Naive thymus-derived CD8-positive, alpha-beta T cell (primary cell): ENCODE measurements around the gene FUT4. TPM values are rescaled to one million over a fixed set of nuclear protein-coding genes. Genes with fewer than 3 reads are reported as not detected.
"Not testable (repeated sequence)": the region's sequence is repeated elsewhere in the genome, so short reads cannot be mapped to it uniquely, and the experiment has no call there.

Experiments used
- ATAC-seq, 2 donors: fragments of 150-1000 bp; cut with Tn5 transposase in 1 of 2; sonication (Bioruptor Pico), chemical (Tn5 transposase) in 1 of 2; 1 replicate in 1 of 2; 2 replicates in 1 of 2; pipeline ENCODE4 v1.10.0; 2021; ENCODE audit warnings: mild to moderate bottlenecking in 2 of 2, moderate library complexity in 2 of 2
- POLR2A ChIA-PET: fragments of 350-600 bp; sonication (Branson Sonifier 250); formaldehyde crosslinking; loops from one replicate; lab custom pipeline; 2021; ENCODE audit warnings: antibody characterized with exemption; lab: Charles Lee
- DNase-seq, 10 donors: peaks; one replicate each; pipeline versions ENCODE4 v3.0.0 to v3.0.0-alpha.2; 2020 to 2022
- H3K27ac Mint-ChIP-seq, 10 donors: one replicate each; pipeline ENCODE4 v1.8.0; 2020 to 2022; ENCODE audit warnings: mild to moderate bottlenecking in 10 of 10, mixed read lengths in 10 of 10, moderate library complexity in 4 of 10, inconsistent platforms in 1 of 10
- H3K27me3 Mint-ChIP-seq, 5 donors: one replicate each; pipeline ENCODE4 v1.8.0; 2021 to 2022; ENCODE audit warnings: mixed read lengths in 5 of 5
- H3K36me3 Mint-ChIP-seq, 3 donors: one replicate each; pipeline ENCODE4 v1.8.0; 2020 to 2022; ENCODE audit warnings: mixed read lengths in 3 of 3, mild to moderate bottlenecking in 2 of 3, inconsistent platforms in 1 of 3
- H3K4me1 Mint-ChIP-seq, 4 donors: one replicate each; pipeline ENCODE4 v1.8.0; 2021 to 2022; ENCODE audit warnings: mixed read lengths in 4 of 4
- H3K4me3 Mint-ChIP-seq, 10 donors: one replicate each; pipeline ENCODE4 v1.8.0; 2020 to 2022; ENCODE audit warnings: mild to moderate bottlenecking in 10 of 10, mixed read lengths in 10 of 10, moderate library complexity in 6 of 10, inconsistent platforms in 1 of 10
- H3K9me3 Mint-ChIP-seq, 9 donors: one replicate each; pipeline ENCODE4 v1.8.0; 2020 to 2022; ENCODE audit warnings: mixed read lengths in 9 of 9, mild to moderate bottlenecking in 3 of 9, inconsistent platforms in 1 of 9, moderate library complexity in 1 of 9
- polyA plus RNA-seq, 3 donors: library from polyadenylated mRNA; unstranded; fragments of 300-500 nt; fragmentation: Illumina TruSeq; gene quantifications; one replicate each; pipeline ENCODE4 v1.2.3, GENCODE V29; 2021
- total RNA-seq, 8 experiments: library from RNA in 2 of 8; stranded (reverse) in 2 of 8; gene quantifications; one replicate each; pipeline ENCODE4 v1.2.3 and lab custom pipeline; 2021 to 2026

FUT4 gene
- total and polyA plus RNA-seq, 5 experiments from 2014 or later, result 1.2 to 5.6 (median 1.6) TPM

- Mint-ChIP-seq H3K4me1 (peaks cover 0 to 4% (median under 1%) of the 10 kb centered on the region in 4 donors), H3K4me3 (no peak overlapping the region), H3K9me3 (no peaks in the 10 kb centered on the region), H3K27ac (no peak overlapping the region), H3K36me3 (no peaks in the 10 kb centered on the region), H3K27me3 (no peaks in the 10 kb centered on the region)
- POLR2A ChIA-PET, result no interaction called here
- DNase-seq, result no peak
- ATAC-seq, result no peak
Measured at GRCh38 chr11:94558932-94559331, 15.2 kb downstream of the FUT4 start.

GRCh38 chr11:94559361-94559760 lies 15.6 kb downstream of the FUT4 start:
- DNase-seq, result no peak
- Mint-ChIP-seq H3K27ac (no peak overlapping the region), H3K27me3 (no peaks in the 10 kb centered on the region), H3K4me3 (no peak overlapping the region), H3K4me1 (peaks cover 0 to 4% (median under 1%) of the 10 kb centered on the region in 4 donors), H3K36me3 (no peaks in the 10 kb centered on the region), H3K9me3 (no peaks in the 10 kb centered on the region)
- ATAC-seq, result no peak
- POLR2A ChIA-PET, result no interaction called here

- DNase-seq (no peak), ATAC-seq (no peak)
- POLR2A ChIA-PET, result no interaction called here
- Mint-ChIP-seq H3K27ac (no peak overlapping the region), H3K9me3 (no peaks in the 10 kb centered on the region), H3K36me3 (no peaks in the 10 kb centered on the region), H3K4me1 (peaks cover 0 to 1% (median under 1%) of the 10 kb centered on the region in 4 donors), H3K4me3 (no peak overlapping the region), H3K27me3 (no peaks in the 10 kb centered on the region)
Measured at GRCh38 chr11:94560834-94561233, 17.1 kb downstream of the FUT4 start.

- no peaks in the 10 kb centered on the region for H3K27me3 Mint-ChIP-seq
- no peaks in the 10 kb centered on the region for H3K9me3 Mint-ChIP-seq
- POLR2A ChIA-PET, result no interaction called here
- H3K27ac Mint-ChIP-seq, result peak overlapping the region in 1 of 10 donors; percentile 75
- no peak for ATAC-seq
- H3K4me1 Mint-ChIP-seq, result peaks cover 0 to 1% (median under 1%) of the 10 kb centered on the region in 4 donors
- no peaks in the 10 kb centered on the region for H3K36me3 Mint-ChIP-seq
- DNase-seq, result no peak
- no peak overlapping the region for H3K4me3 Mint-ChIP-seq
Measured at GRCh38 chr11:94563176-94563847, 19.6 kb downstream of the FUT4 start.

- Mint-ChIP-seq H3K27me3 (no peaks in the 10 kb centered on the region), H3K27ac (no peak overlapping the region), H3K4me1 (peaks cover 0 to 1% (median under 1%) of the 10 kb centered on the region in 4 donors), H3K9me3 (no peaks in the 10 kb centered on the region), H3K36me3 (no peaks in the 10 kb centered on the region), H3K4me3 (no peak overlapping the region)
- ATAC-seq, result no peak
- POLR2A ChIA-PET, result no interaction called here
- no peak for DNase-seq
Measured at GRCh38 chr11:94563848-94564467, 20.2 kb downstream of the FUT4 start.

- ATAC-seq (no peak), DNase-seq (no peak)
- POLR2A ChIA-PET, result no interaction called here
- no peaks in the 10 kb centered on the region for H3K9me3 Mint-ChIP-seq
- no peak within 1 kb of the TSS for H3K27ac Mint-ChIP-seq
- H3K4me3 Mint-ChIP-seq, result no peak within 1 kb of the TSS
- peaks cover 0 to 4% (median 0%) of the 10 kb centered on the region in 3 donors for H3K36me3 Mint-ChIP-seq
- H3K27me3 Mint-ChIP-seq, result no peaks in the 10 kb centered on the region
- H3K4me1 Mint-ChIP-seq, result no peaks in the 10 kb centered on the region
Measured at GRCh38 chr11:94567181-94567670, 23.5 kb downstream of the FUT4 start, which contains the start of gene PIWIL4. Gene PIWIL4 (plus strand): TSS chr11:94567368. CDS start chr11:94567519, 151 bp downstream.

GRCh38 chr11:94568200-94568599 lies 24.5 kb downstream of the FUT4 start:
- Mint-ChIP-seq H3K9me3 (no peaks in the 10 kb centered on the region), H3K27ac (no peak overlapping the region), H3K36me3 (peaks cover 0 to 4% (median 0%) of the 10 kb centered on the region in 3 donors), H3K27me3 (no peaks in the 10 kb centered on the region), H3K4me3 (no peak overlapping the region), H3K4me1 (no peaks in the 10 kb centered on the region)
- ATAC-seq, result no peak
- POLR2A ChIA-PET, result no interaction called here
- DNase-seq, result no peak

GRCh38 chr11:94568717-94569116 lies 25.0 kb downstream of the FUT4 start:
- H3K27ac Mint-ChIP-seq, result no peak overlapping the region
- H3K36me3 Mint-ChIP-seq, result peaks cover 0 to 4% (median 0%) of the 10 kb centered on the region in 3 donors
- no peak overlapping the region for H3K4me3 Mint-ChIP-seq
- ATAC-seq (no peak), DNase-seq (no peak)
- H3K27me3 Mint-ChIP-seq, result no peaks in the 10 kb centered on the region
- POLR2A ChIA-PET, result no interaction called here
- no peaks in the 10 kb centered on the region for H3K9me3 Mint-ChIP-seq
- no peaks in the 10 kb centered on the region for H3K4me1 Mint-ChIP-seq

- H3K4me3 Mint-ChIP-seq, H3K4me1 Mint-ChIP-seq, DNase-seq, ATAC-seq, H3K9me3 Mint-ChIP-seq, H3K36me3 Mint-ChIP-seq, H3K27me3 Mint-ChIP-seq, H3K27ac Mint-ChIP-seq, POLR2A ChIA-PET: not testable (repeated sequence)
Measured at GRCh38 chr11:94572975-94573374, 29.3 kb downstream of the FUT4 start.

- no peak overlapping the region for H3K27ac Mint-ChIP-seq
- no peaks in the 10 kb centered on the region for H3K27me3 Mint-ChIP-seq
- POLR2A ChIA-PET, result no interaction called here
- H3K4me3 Mint-ChIP-seq, result peak overlapping the region in 1 of 10 donors; percentile 32
- H3K36me3 Mint-ChIP-seq, result peaks cover 0 to 5% (median 0%) of the 10 kb centered on the region in 3 donors
- H3K9me3 Mint-ChIP-seq, result no peaks in the 10 kb centered on the region
- ATAC-seq (no peak), DNase-seq (no peak)
- H3K4me1 Mint-ChIP-seq, result no peaks in the 10 kb centered on the region
Measured at GRCh38 chr11:94574193-94574961, 30.7 kb downstream of the FUT4 start.

GRCh38 chr11:94576306-94576705 lies 32.6 kb downstream of the FUT4 start:
- Mint-ChIP-seq H3K27me3 (peaks cover 0 to 2% (median 0%) of the 10 kb centered on the region in 5 donors), H3K36me3 (peaks cover 0 to 5% (median 0%) of the 10 kb centered on the region in 3 donors), H3K27ac (no peak overlapping the region), H3K9me3 (no peaks in the 10 kb centered on the region), H3K4me1 (no peaks in the 10 kb centered on the region), H3K4me3 (no peak overlapping the region)
- POLR2A ChIA-PET, result no interaction called here
- no peak for ATAC-seq
- no peak for DNase-seq

GRCh38 chr11:94577841-94578240 lies 34.1 kb downstream of the FUT4 start:
- DNase-seq (no peak), ATAC-seq (no peak)
- Mint-ChIP-seq H3K36me3 (peaks cover 0 to 2% (median 0%) of the 10 kb centered on the region in 3 donors), H3K27me3 (peaks cover 0 to 2% (median 0%) of the 10 kb centered on the region in 5 donors), H3K9me3 (no peaks in the 10 kb centered on the region), H3K4me1 (peaks cover 0 to 2% (median 0%) of the 10 kb centered on the region in 4 donors), H3K27ac (no peak overlapping the region), H3K4me3 (no peak overlapping the region)
- POLR2A ChIA-PET, result no interaction called here

- H3K9me3 Mint-ChIP-seq, result no peaks in the 10 kb centered on the region
- H3K27me3 Mint-ChIP-seq, result peaks cover 0 to 2% (median 0%) of the 10 kb centered on the region in 5 donors
- H3K4me1 Mint-ChIP-seq, result peaks cover 0 to 2% (median 0%) of the 10 kb centered on the region in 4 donors
- no peak for DNase-seq
- no peak for ATAC-seq
- no peak overlapping the region for H3K27ac Mint-ChIP-seq
- H3K36me3 Mint-ChIP-seq, result peaks cover 0 to 2% (median 0%) of the 10 kb centered on the region in 3 donors
- H3K4me3 Mint-ChIP-seq, result no peak overlapping the region
- POLR2A ChIA-PET, result no interaction called here
Measured at GRCh38 chr11:94581926-94582325, 38.2 kb downstream of the FUT4 start.
